GM21723 (cell line): ENCODE results near the gene CACNA1E.

ENCODE experiments used
- ATAC-seq: cut with Tn5 transposase; IDR thresholded peaks from one replicate; pipeline ENCODE4 v1.9.1; 2021; ENCODE audit warnings: mild to moderate bottlenecking, moderate library complexity; ENCODE audit not compliant: unreplicated experiment

Gene CACNA1E

GRCh38 chr1:181626279-181626938, 143.1 kb downstream of the CACNA1E start:
- no peak for ATAC-seq

GRCh38 chr1:181630398-181630797, 147.1 kb downstream of the CACNA1E start:
- no peak for ATAC-seq

- ATAC-seq: no peak
Observed at GRCh38 chr1:181630838-181631237, 147.5 kb downstream of the CACNA1E start.

GRCh38 chr1:181632492-181632891, 149.2 kb downstream of the CACNA1E start:
- no peak for ATAC-seq

- no peak for ATAC-seq
Observed at GRCh38 chr1:181632960-181633359, 149.6 kb downstream of the CACNA1E start.

- no peak for ATAC-seq
Observed at GRCh38 chr1:181635110-181635509, 151.8 kb downstream of the CACNA1E start.

GRCh38 chr1:181637998-181638397, 154.7 kb downstream of the CACNA1E start:
- no peak for ATAC-seq

GRCh38 chr1:181640956-181641355, 157.6 kb downstream of the CACNA1E start:
- no peak for ATAC-seq

- no peak for ATAC-seq
Observed at GRCh38 chr1:181643631-181644030, 160.3 kb downstream of the CACNA1E start.

- no peak for ATAC-seq
Observed at GRCh38 chr1:181645171-181645570, 161.9 kb downstream of the CACNA1E start.

GRCh38 chr1:181646710-181647109, 163.4 kb downstream of the CACNA1E start:
- ATAC-seq: no peak

GRCh38 chr1:181647314-181648035, 164.2 kb downstream of the CACNA1E start:
- no peak for ATAC-seq

- ATAC-seq: no peak
Observed at GRCh38 chr1:181651276-181651675, 168.0 kb downstream of the CACNA1E start.

GRCh38 chr1:181655756-181656155, 172.4 kb downstream of the CACNA1E start:
- ATAC-seq: no peak

GRCh38 chr1:181656491-181656890, 173.2 kb downstream of the CACNA1E start:
- no peak for ATAC-seq

GRCh38 chr1:181658581-181658980, 175.3 kb downstream of the CACNA1E start:
- ATAC-seq: no peak

GRCh38 chr1:181659321-181659957, 176.1 kb downstream of the CACNA1E start:
- no peak for ATAC-seq

- no peak for ATAC-seq
Observed at GRCh38 chr1:181660621-181661020, 177.3 kb downstream of the CACNA1E start.

GRCh38 chr1:181661569-181661968, 178.3 kb downstream of the CACNA1E start:
- no peak for ATAC-seq

GRCh38 chr1:181662606-181663005, 179.3 kb downstream of the CACNA1E start:
- ATAC-seq: no peak

GRCh38 chr1:181664543-181664942, 181.2 kb downstream of the CACNA1E start:
- no peak for ATAC-seq

- ATAC-seq: no peak
Observed at GRCh38 chr1:181669246-181669645, 185.9 kb downstream of the CACNA1E start.
